ENCODE measurements around the gene RABGAP1. TPM values are rescaled to one million over a fixed set of nuclear protein-coding genes. Genes with fewer than 3 reads are reported as not detected.

The RABGAP1 gene
- total RNA-seq, 2 donors from 2014 or later: 26.3 to 30.8 TPM

GRCh38 chr9:123072407-123072995, 131.7 kb downstream of the RABGAP1 start:
- Histone ChIP-seq H3K27me3 (no peaks in the 10 kb centered on the region), H3K36me3 (peaks cover 40% of the 10 kb centered on the region), H3K4me1 (peaks cover 0 to 17% of the 10 kb centered on the region in 2 donors), H3K4me3 (no peak overlapping the region), H3K9me3 (no peaks in the 10 kb centered on the region), H3K27ac (no peak overlapping the region)
- no peak for TF ChIP-seq CTCF (IDR thresholded peaks at IDR 0.05)
- DNase-seq (ENCODE audit: low spot score): no peak

- peak overlapping the region; percentile 11 to 36 for H3K27ac ChIP-seq
Observed at GRCh38 chr9:123073441-123073840, 132.6 kb downstream of the RABGAP1 start.

GRCh38 chr9:123073991-123074422, 133.2 kb downstream of the RABGAP1 start:
- TF ChIP-seq CTCF (IDR thresholded peaks at IDR 0.05): no peak
- H3K9me3 ChIP-seq: no peaks in the 10 kb centered on the region
- H3K27ac ChIP-seq: peak overlapping the region; percentile 11 to 36
- peaks cover 0 to 17% of the 10 kb centered on the region in 2 donors for H3K4me1 ChIP-seq
- no peaks in the 10 kb centered on the region for H3K27me3 ChIP-seq
- no peak for DNase-seq (ENCODE audit: low spot score)
- no peak overlapping the region for H3K4me3 ChIP-seq
- peaks cover 43% of the 10 kb centered on the region for H3K36me3 ChIP-seq

More at GRCh38 chr9:123073441-123073840, 132.6 kb downstream of the RABGAP1 start:
- H3K36me3 ChIP-seq: peaks cover 38% of the 10 kb centered on the region
- TF ChIP-seq CTCF (IDR thresholded peaks at IDR 0.05): no peak
- H3K9me3 ChIP-seq: no peaks in the 10 kb centered on the region
- DNase-seq (ENCODE audit: low spot score): no peak
- peaks cover 0 to 17% of the 10 kb centered on the region in 2 donors for H3K4me1 ChIP-seq
- no peaks in the 10 kb centered on the region for H3K27me3 ChIP-seq
- no peak overlapping the region for H3K4me3 ChIP-seq

- peaks cover 45% of the 10 kb centered on the region for H3K36me3 ChIP-seq
- peak overlapping the region in 1 of 2 donors; percentile 36 for H3K27ac ChIP-seq
Observed at GRCh38 chr9:123074628-123075027, 133.8 kb downstream of the RABGAP1 start.

GRCh38 chr9:123080444-123080843, 139.6 kb downstream of the RABGAP1 start:
- no peak for TF ChIP-seq CTCF (IDR thresholded peaks at IDR 0.05)
- no peaks in the 10 kb centered on the region for H3K4me1 ChIP-seq
- H3K36me3 ChIP-seq: peaks cover 50% of the 10 kb centered on the region

More at GRCh38 chr9:123074628-123075027, 133.8 kb downstream of the RABGAP1 start:
- peaks cover 0 to 15% of the 10 kb centered on the region in 2 donors for H3K4me1 ChIP-seq
- no peaks in the 10 kb centered on the region for H3K27me3 ChIP-seq
- DNase-seq (ENCODE audit: low spot score): no peak
- no peak overlapping the region for H3K4me3 ChIP-seq
- no peaks in the 10 kb centered on the region for H3K9me3 ChIP-seq
- no peak for TF ChIP-seq CTCF (IDR thresholded peaks at IDR 0.05)

GRCh38 chr9:123081824-123082223, 141.0 kb downstream of the RABGAP1 start:
- peaks cover 43% of the 10 kb centered on the region for H3K36me3 ChIP-seq
- peak; percentile 17 to 67 for TF ChIP-seq CTCF (IDR thresholded peaks at IDR 0.05)

More at GRCh38 chr9:123080444-123080843, 139.6 kb downstream of the RABGAP1 start:
- Histone ChIP-seq H3K27me3 (no peaks in the 10 kb centered on the region), H3K9me3 (no peaks in the 10 kb centered on the region), H3K27ac (no peak overlapping the region), H3K4me3 (no peak overlapping the region)
- DNase-seq (ENCODE audit: low spot score): no peak

More at GRCh38 chr9:123081824-123082223, 141.0 kb downstream of the RABGAP1 start:
- H3K4me3 ChIP-seq: no peak overlapping the region
- H3K4me1 ChIP-seq: no peaks in the 10 kb centered on the region
- no peaks in the 10 kb centered on the region for H3K27me3 ChIP-seq
- H3K9me3 ChIP-seq: no peaks in the 10 kb centered on the region
- H3K27ac ChIP-seq: no peak overlapping the region
- DNase-seq (ENCODE audit: low spot score): no peak

All from right atrium auricular region (tissue), 2 donors.